Activated CD4-positive, alpha-beta T cell treated with anti-CD3 and anti-CD28 coated beads, Interleukin-2, amount 50 U/mL, for 4 hours (primary cell): Measurements from ENCODE around the gene TRMT6.

ENCODE experiments used
- DNase-seq, 2 experiments: peaks; one replicate each; pipeline ENCODE4 v3.0.0-alpha.2; 2020

The TRMT6 gene

DNA sequence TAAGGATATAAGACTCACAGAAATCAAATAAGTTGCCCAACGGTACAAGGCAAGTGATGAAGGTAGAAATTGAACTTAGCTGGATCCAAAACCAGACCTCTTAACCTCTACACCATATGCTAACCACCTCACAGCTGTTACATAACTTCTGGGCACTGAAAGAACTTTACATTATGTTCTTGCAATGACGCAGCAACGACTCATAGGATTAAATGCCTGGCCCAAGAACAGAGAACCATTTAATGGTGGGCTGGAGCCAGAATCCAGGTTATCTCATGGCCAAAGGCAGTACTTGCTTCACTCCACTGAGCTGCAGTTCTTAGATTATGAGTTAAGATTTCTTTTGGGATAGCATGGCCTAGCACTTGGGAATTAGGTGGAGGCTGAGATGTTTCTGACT lies 4.4 kb downstream of the TRMT6 start:
- DNase-seq: no peak

DNA sequence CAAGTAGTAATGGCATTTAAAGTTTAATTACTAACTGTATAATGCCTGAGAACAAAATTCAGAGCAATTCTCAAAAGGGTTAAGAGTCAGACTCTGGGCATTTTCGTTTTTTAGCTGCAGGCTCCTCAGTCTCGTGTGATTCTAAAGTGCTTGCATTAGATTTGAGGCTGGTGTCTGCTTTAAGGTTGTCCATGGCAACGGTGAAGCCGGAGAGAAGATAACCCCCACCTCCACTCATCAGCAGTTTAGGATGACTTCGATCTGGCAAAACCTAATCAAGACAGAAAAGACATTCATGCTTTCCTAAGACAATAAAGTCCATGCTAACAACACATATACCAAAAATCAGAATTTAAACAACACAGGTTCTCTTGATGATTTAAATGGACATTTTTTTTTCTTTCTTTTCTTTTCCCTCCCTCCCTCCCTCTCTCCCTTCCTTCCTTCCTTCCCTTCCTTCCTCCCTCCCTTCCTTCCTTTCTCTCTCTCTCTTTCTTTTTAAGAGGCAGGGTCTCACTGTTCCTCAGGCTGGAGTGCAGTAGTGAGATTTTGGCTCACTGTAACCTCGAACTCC lies 11.8 kb downstream of the TRMT6 start:
- no peak for DNase-seq

DNA sequence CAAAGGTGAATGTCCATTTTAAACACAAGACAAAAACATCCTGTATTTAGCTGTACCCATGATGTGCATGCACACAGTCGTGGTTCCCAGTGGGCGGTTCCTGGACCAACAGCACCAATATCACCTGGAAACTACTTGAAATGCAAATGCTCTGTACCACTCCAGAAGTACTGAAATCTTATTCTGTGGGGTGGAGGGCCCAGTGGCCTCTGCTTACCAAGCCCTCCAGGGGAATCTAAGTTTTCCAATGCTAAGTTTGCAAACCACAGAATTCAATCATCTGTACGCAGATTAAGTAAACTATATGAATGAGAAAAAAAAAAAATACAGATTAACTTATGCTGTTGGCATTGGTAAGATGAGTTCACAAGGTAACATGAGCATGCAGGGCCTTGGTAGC lies 14.1 kb downstream of the TRMT6 start:
- DNase-seq: no peak

- no peak for DNase-seq
Observed at GRCh38 chr20:5935384-5935783, 14.9 kb downstream of the TRMT6 start.

DNA sequence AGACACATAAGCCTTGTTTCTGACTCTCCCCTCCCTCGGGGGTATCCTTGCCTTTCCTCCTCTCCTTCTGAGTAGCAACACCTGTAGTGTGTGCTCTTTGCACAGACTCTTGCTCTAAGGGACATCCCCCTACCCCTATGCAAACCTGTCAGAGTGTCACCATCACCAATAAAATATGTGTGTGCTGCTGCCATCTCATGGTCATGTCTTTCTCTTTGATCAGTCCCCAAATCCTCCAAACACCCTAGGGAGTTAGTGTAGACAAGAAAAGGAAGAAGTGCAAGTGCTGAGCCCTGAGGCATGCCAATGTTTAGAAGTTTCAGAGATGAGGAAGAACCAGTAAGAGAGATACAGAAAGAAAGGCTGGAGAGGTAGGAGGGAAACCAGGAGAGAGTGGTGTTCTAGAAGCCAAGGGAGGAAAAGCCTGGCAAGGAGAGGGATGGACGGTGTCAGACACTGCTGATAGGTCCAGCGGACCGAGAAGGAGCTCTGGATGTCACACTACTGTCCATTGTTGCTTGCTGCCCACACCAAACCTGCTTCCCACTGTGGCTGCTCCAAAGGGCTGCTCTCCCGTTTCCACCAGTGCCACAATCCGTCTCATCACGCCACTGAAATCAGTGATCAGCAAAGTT lies 16.4 kb downstream of the TRMT6 start:
- DNase-seq: no peak

GRCh38 chr20:5932796-5933195 lies 17.5 kb downstream of the TRMT6 start:
- no peak for DNase-seq

DNA sequence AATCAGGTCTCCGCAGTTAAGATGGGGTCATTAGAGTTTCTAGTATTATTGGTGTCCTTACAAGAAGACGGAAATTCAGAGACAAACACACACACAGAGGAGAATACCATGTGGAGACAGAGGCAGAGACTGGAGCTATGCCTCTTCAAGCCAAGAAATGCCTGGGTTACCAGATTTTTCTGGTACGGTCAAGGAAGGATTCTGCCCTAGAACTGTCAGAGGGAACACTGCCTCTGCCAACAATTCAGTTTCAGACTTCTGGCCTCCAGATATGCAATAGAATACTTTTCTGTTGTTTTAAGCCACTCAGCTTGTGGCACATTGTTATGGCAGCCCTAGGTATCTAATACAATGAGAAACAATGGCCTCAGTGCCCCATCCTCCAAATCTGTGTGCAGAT lies 18.9 kb downstream of the TRMT6 start:
- no peak for DNase-seq

GRCh38 chr20:5928836-5929715 lies 21.3 kb downstream of the TRMT6 start:
- DNase-seq: no peak

DNA sequence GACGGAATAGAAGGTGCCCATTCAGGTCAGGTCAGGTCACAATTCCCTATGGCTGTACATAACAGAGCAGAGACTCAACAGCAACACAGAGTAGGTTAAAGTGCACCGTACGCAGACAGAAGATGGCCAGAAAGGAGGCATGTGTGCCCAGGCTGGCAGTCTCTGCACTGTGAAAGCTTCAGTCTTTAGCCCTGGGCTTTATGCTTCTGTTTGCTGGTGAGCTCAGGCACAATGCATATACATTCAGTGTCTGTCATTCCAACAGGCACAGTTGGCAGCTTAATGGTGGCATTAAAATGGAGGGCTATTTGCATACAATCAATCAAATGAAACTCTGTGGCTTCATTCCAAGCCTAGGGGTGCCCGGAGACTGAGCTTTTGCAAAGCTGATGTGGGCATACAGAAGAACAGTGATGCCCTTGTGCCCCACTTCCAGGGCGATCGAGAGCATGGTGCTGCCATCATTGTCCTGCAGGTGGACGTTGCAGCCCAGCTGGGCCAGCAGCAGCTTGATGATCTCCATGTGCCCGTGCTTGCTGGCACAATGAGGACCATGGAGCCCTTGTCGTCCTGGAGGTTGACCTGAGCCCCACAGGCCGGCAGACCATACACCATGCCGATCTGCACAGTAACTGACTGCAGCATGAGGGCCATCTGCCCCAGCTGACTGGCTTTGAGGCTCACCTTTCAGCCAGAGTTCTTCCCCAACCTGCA lies 22.4 kb downstream of the TRMT6 start:
- DNase-seq: no peak

GRCh38 chr20:5925551-5925950 lies 24.8 kb downstream of the TRMT6 start:
- no peak for DNase-seq

DNA sequence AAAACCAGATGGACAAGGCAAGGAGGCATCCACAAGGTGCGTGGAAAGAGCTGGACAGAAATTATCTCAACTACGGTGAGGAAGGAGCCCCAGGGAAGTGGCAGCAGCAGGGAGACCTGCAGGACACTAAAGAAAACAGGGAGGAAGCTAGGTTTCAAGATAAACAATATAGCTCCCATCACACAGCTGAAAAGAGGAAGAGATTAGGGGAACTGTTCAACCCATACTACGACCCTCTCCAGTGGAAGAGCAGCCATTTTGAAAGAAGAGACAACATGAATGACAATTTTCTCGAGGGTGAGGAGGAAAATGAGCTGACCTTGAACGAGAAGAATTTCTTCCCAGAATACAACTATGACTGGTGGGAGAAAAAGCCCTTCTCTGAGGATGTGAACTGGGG lies 26.8 kb downstream of the TRMT6 start:
- DNase-seq: no peak

- no peak for DNase-seq
Observed at GRCh38 chr20:5920581-5920980, 29.8 kb downstream of the TRMT6 start.

- no peak for DNase-seq
Observed at GRCh38 chr20:5919626-5920544, 30.4 kb downstream of the TRMT6 start.

DNA sequence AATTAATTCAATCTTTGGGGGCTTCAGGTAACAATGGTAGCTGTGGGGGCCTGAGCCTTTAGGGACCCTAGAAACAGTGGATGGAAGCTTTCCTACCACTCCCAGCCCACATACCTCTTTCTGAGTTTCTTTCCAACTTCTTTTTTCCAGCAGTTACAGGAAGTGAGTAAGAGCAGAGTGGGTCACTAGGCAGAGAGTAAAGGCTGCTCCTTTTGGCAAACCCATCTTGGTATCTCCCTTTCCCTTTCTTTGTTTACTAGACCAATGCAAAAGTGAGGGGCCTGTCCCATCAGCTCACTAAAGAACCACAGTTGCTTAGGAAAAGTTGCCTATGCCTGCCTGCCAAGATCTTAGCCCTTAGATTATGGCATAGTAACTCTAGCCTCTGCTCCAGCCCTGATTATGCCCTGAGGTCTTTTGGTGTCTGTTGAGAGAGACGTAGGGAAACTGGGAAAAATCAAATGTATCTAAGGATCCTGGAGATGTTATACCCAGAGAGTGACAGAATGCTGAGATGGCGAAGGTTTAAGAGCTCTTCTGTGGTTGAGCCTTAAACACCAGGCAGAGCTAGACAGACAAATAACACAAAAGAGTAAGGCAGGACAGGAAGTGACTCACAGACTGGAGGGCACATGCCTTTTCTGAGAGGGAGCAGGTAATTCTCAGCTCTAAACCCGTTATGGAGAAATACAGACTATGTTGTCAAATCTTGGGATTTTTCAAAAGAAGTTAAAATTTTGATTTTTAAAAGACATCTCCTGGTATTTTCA lies 31.3 kb downstream of the TRMT6 start:
- no peak for DNase-seq

GRCh38 chr20:5914859-5915258 lies 35.5 kb downstream of the TRMT6 start:
- no peak for DNase-seq

DNA sequence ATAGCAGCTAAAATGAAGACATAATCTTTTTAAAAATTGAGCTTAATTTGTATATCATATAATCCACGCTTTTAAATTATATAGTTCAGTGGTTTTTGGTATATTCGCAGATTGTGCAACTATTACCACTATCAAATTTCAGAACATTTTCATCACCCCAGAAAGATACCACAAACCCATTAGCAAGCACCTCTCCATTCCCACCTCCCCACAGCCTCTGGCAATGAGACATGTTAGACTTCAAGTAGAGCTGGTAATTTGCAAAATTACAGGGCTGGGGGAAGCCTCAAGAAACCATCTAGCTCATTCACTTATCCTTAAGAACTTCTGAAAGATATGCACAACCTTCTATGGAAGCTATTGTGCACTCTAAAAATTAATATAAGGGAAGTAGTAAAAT lies 37.2 kb downstream of the TRMT6 start:
- no peak for DNase-seq

DNA sequence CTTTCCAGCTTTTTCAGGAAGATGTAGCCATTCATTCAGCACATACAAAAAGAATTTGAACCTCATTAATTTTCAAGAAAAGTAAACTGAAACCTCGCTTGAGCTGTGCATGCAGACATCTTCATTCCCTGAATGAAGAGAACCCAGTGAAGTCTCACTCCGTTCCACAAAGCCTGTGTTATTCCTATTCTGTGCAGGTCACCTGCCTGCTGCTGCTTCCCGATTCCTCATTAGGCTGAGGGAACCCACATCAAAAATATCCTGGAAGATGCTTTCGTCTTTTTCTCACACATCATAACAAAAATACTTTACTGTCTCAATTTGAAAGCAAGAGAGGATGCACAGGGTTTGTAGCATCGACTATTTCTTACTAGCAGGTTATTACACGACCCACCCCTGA lies 40.1 kb downstream of the TRMT6 start:
- DNase-seq: no peak

- no peak for DNase-seq
Observed at GRCh38 chr20:5908981-5909380, 41.4 kb downstream of the TRMT6 start.

DNA sequence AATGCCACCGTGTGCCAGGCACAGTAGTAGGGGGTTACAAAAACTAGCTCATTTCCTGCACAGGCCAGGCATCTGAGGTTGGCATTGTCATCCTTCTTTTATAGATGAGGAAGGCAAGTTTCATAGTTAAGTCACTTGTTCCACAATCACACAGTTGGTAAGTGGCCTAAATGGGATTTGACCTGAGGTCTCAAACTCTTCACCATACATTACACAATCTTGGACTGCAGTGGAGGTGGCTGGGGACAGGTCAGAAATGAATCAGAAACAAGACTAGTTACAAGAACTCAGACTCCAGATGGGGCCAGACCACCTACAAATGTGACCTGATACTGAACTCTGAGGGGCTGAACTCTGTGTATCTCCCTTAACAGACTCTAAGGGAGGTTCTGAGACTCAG lies 49.4 kb downstream of the TRMT6 start:
- no peak for DNase-seq

DNA sequence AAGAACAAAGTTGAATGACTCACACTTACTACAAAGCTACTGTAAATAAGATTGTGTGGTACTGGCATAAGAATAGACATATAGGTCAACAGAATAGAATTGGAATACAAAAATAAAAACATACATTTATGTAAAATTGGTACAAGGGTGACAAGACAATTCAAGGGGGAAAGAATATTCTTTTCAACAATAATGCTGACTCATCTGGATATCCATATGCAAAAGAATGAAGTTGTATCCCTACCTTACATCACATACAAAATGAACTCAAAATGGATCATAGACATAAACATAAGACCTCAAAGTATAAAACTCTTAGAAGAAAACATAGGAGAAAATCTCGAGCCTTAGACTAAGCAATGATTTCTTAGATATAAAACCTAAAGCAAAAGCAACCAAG lies 50.9 kb downstream of the TRMT6 start:
- no peak for DNase-seq

DNA sequence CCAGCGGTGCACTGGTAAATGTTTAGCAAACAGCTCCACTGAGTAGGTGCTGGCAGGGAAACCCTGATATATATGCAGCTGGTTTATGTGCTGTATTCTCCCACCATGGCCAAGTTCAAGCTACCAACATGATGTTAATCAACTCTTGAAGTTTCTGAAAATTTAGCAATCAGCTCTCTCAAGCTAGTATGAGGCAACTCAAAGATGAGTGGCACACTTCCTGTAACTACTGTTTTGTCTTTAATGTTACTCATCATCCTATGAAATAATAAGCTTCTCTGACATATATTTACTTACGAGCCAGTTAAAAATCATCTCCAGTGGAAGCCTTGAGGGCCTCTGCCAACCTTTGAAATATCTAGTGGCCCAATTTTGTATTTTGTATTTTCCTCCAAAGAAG lies 54.7 kb downstream of the TRMT6 start:
- DNase-seq: no peak

GRCh38 chr20:5893621-5894020 lies 56.7 kb downstream of the TRMT6 start:
- no peak for DNase-seq
